IPS DF 19.7 (cell line): Measurements from ENCODE around the gene CFAP157.

Experiments used
- DNase-seq: peaks from one replicate; pipeline ENCODE4 v3.0.0-alpha.2; 2013; ENCODE audit warnings: low read depth, low spot score

The CFAP157 gene

GRCh38 chr9:127693143-127693542, 13.6 kb upstream of the CFAP157 start:
- DNase-seq = no peak

DNA sequence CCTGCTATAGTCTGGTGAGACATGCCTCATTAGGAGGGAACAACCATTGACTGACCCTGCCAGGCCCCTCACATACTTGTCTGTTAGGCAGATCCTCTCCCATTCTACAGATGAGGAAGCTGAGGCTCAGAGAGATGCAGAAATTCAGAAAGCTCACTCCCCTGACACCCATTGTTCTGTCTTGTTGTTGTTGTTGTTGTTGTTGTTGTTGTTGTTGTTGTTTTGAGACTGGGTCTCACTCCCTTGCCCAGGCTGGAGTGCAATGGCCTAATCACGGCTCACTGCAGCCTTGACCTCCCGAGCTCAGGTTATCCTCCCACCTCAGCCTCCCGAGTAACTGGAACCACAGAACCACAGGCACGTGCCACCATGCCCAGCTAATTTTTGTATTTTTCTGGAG, 13.1 kb upstream of the CFAP157 start:
- DNase-seq = no peak

GRCh38 chr9:127694890-127695720, 11.7 kb upstream of the CFAP157 start:
- no peak for DNase-seq

DNA sequence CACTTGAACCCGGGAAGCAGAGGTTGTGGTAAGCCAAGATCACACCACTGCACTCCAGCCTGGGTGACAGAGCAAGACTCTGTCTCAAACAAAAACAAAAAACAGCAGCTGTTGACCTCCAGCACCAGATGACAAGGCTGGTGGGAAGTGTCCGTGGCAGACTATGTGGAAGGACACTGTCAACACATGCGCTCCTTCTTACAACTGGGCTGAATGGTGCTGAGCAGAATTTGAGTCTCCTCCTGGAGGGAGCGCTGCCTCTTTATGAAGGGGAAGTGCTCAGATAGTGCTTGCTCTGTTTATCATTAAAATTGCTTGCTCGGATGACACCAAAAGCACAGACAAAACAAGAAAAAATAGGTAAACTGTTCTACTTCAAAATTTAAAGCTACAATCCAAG, 9.2 kb upstream of the CFAP157 start:
- no peak for DNase-seq

- DNase-seq = no peak
Observed at GRCh38 chr9:127698386-127698785, 8.4 kb upstream of the CFAP157 start.

DNA sequence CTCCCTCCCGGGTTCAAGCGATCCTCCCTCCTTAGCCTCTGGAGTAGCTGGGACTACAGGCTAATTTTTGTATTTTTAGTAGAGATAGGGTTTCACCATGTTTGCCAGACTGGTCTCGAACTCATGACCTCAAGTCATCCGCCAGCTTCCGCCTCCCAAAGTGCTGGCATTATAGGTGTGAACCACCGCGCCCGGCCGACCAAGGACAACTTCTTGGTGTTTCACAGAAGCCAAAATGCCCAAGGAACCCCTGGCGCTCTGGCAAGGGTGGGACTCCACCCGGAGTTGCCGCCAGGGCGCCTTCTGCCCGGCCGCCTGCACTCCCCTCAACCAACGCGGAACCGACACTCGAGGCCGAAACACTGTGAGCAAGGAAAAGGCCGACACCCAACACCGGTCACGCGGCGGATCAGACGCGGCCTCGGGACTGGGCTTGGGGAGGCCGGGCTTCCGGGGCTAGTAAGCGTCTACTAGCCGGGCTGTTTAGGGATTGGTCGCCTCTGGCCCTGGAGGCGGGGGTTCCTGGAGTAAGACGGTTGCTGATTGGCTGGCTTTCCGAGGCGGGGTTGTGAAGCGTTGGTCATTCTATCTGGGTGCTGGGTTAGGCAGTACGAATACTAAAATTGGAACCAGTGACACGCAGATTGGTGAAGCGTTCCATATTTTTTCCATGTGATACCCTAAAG, 7.7 kb upstream of the CFAP157 start:
- peak; percentile 80 for DNase-seq

- DNase-seq = no peak
Observed at GRCh38 chr9:127700140-127700539, 6.6 kb upstream of the CFAP157 start.

DNA sequence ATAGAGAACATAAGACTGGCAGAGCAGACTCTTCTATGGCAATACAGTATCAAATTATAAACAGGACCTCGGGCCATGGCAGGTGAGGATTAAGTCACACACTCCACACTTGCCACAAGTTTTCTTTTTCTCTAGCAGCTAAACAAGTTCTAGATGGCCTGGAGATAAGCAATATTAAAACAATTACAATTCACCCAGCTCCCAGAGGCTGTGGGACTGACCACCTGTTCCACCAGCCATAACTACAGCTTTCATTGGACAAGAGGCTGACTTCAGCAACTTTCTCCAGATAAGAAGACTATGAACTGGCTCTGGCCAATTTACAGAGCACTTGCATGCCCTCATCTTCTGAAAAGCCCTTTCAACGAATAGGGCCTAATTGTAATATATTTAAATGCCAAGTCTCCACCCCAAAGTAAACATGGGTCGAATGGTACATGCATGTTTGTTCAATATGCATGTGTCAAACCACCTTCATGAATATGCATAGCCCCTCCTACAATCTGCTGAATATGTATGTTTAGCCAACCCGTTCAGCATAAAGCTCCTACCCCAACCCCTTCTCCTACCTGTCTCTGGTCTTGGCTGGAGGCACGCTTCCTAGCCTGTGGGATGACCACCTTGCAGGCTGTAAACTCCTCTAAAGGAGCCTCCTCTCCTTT, 6.1 kb upstream of the CFAP157 start:
- no peak for DNase-seq

DNA sequence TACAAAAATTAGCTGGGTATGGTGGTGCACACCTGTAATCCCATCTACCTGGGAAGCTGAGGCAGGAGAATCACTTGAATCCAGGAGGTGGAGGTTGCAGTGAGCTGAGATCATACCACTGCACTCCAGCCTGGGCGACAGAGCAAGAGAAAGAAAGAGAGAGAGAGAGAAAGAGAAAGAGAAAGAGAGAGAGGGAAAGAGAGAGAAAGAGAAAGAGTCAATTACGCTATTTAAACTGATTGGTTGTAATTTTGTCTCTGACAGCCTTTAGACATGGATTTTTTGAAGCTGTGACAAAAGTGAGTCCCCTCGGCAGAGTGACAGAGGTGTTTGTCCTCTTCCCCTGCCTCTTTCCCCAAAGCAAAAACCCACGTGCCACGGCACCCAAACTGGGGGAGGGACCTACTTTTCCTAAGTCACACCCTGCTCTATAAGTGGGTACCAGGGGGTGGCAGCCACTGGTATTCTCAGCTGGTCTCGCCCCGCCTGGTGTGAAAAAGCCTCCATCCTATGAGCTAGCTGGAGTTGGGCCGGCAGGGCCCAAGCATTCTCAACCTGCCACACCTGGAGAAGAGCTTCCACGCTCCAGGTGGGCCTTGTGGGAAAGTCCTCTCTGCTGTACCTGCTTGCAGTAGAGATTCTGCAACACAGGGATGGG, 3.4 kb upstream of the CFAP157 start:
- DNase-seq = no peak

GRCh38 chr9:127705577-127706379, 1.0 kb upstream of the CFAP157 start:
- no peak for DNase-seq

- DNase-seq = no peak
Observed at GRCh38 chr9:127707766-127708165, 978 bp downstream of the CFAP157 start.

- no peak for DNase-seq
Observed at GRCh38 chr9:127708952-127709587, 2.3 kb downstream of the CFAP157 start.

DNA sequence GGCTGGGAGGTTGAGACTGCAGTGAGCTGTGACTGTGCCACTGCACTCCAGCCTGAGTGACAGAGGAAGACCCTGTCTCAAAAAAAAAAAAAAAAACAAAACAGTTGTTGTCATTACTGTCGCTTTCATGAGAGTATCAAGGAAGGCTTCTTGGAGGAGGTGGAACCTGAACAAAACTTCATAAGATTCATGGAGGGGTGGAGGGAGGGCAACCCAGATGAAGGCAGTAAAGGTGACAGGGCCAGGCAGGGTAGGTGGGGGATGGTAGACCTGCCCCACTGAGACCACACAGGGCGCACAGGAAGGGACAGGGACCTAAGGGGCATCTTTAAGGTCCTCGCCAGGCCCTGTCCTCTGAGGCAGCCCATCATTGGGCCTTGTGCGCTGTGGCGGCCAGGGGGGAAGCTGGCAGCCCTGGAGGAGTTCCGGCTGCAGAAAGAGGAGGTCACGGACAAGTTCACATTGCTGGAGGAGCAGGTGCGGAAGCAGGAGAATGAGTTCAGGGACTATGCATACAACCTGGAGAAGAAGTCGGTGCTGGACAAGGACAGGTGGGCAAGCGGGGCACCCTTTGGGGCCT, 3.5 kb downstream of the CFAP157 start:
- DNase-seq = no peak

- DNase-seq = no peak
Observed at GRCh38 chr9:127711226-127711701, 4.5 kb downstream of the CFAP157 start.

DNA sequence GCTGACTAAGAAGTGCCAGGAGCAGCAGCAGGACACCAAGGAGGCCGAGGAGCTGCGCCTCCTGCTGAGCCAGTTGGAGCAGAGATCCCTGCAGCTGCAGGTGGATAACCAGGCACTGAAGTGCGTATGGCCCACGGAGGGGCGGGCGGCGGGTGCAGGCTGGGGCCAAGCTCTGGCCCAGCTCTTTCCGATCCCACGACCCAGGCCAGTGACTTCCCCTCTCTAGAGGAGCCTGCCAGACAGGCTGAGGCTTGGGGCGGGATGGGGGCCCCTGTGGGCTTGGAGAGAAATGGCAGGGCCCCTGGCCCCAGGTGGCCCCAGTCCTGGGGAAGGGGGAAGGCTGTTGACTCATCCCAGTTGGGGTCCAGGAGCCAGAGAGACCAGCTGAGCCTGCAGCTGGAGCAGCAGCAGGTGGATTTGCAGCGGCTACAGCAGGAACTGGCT, 5.1 kb downstream of the CFAP157 start:
- no peak for DNase-seq

GRCh38 chr9:127712371-127712770, 5.6 kb downstream of the CFAP157 start:
- DNase-seq = no peak

DNA sequence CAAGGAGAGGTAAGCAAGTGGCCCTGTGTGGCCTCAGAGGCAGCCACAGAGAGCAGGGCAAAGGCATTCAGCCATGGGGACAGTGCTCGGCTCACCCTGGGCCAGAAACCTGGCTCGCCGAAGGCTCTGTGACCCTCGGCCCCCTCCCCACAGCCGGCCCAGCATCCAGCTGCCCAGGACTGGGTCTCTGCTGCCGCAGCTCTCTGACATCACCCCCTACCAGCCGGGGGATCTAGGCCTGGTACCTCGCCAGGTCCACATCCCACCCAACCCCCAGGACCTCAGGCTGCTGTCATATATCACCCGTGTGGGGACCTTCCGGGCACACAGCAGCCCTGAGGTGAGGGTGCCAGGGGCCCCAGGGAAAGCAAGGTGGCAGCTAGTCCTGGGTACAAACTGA, 6.1 kb downstream of the CFAP157 start:
- no peak for DNase-seq

- no peak for DNase-seq
Observed at GRCh38 chr9:127714020-127714750, 7.4 kb downstream of the CFAP157 start.

GRCh38 chr9:127714951-127715469, 8.2 kb downstream of the CFAP157 start:
- no peak for DNase-seq
